ENCODE measurements around the gene ZSCAN30. TPM values are rescaled to one million over a fixed set of nuclear protein-coding genes. Genes with fewer than 3 reads are reported as not detected.
A peak's percentile ranks its signal among the peaks of the same experiment; 100 is the strongest.

ZSCAN30 gene
- total RNA-seq, 1 donor from 2014 or later = 13.3 TPM

GRCh38 chr18:35322486-35323458, 32.7 kb upstream of the ZSCAN30 start:
- intact Hi-C loops (cut with micrococcal nuclease) = no loop called here
- DNase-seq = no peak
- H3K4me1 ChIP-seq = no peaks in the 10 kb centered on the region
- H3K4me3 ChIP-seq = no peak overlapping the region
- no peaks in the 10 kb centered on the region for H3K27me3 ChIP-seq (ENCODE audit: low read depth)
- H3K36me3 ChIP-seq = no peaks in the 10 kb centered on the region
- no peak for TF ChIP-seq CTCF (IDR thresholded peaks at IDR 0.05; ENCODE audit: borderline replicate concordance)
- H3K9me3 ChIP-seq (replicated peaks) = peaks cover 6% of the 10 kb centered on the region
- no peak overlapping the region for H3K27ac ChIP-seq (replicated peaks)

GRCh38 chr18:35311496-35311895, 21.5 kb upstream of the ZSCAN30 start:
- Histone ChIP-seq H3K4me1 (peaks cover 4% of the 10 kb centered on the region), H3K4me3 (no peak overlapping the region), H3K27ac (replicated peaks) (peak overlapping the region; percentile 33), H3K36me3 (peaks cover 37% of the 10 kb centered on the region), H3K27me3 (ENCODE audit: low read depth) (no peaks in the 10 kb centered on the region), H3K9me3 (replicated peaks) (peaks cover 99% of the 10 kb centered on the region)
- intact Hi-C loops (cut with micrococcal nuclease) = no loop called here
- no peak for TF ChIP-seq CTCF (IDR thresholded peaks at IDR 0.05; ENCODE audit: borderline replicate concordance)
- DNase-seq = no peak

GRCh38 chr18:35306588-35307250, 16.7 kb upstream of the ZSCAN30 start:
- Histone ChIP-seq H3K27me3 (ENCODE audit: low read depth) (no peaks in the 10 kb centered on the region), H3K4me3 (no peak overlapping the region), H3K9me3 (replicated peaks) (peaks cover 100% of the 10 kb centered on the region), H3K36me3 (peaks cover 79% of the 10 kb centered on the region), H3K27ac (replicated peaks) (no peak overlapping the region), H3K4me1 (peaks cover 9% of the 10 kb centered on the region)
- TF ChIP-seq CTCF (IDR thresholded peaks at IDR 0.05; ENCODE audit: borderline replicate concordance) = no peak
- no peak for DNase-seq
- intact Hi-C loops (cut with micrococcal nuclease) = no loop called here

GRCh38 chr18:35303610-35304009, 13.6 kb upstream of the ZSCAN30 start:
- Histone ChIP-seq H3K27me3 (ENCODE audit: low read depth) (no peaks in the 10 kb centered on the region), H3K27ac (replicated peaks) (no peak overlapping the region), H3K4me3 (no peak overlapping the region), H3K9me3 (replicated peaks) (peaks cover 100% of the 10 kb centered on the region), H3K4me1 (peaks cover 13% of the 10 kb centered on the region), H3K36me3 (peaks cover 91% of the 10 kb centered on the region)
- no peak for TF ChIP-seq CTCF (IDR thresholded peaks at IDR 0.05; ENCODE audit: borderline replicate concordance)
- DNase-seq = no peak
- intact Hi-C loops (cut with micrococcal nuclease) = no loop called here

- intact Hi-C loops (cut with micrococcal nuclease) = no loop called here
- Histone ChIP-seq H3K36me3 (peaks cover 71% of the 10 kb centered on the region), H3K4me3 (no peak overlapping the region), H3K27me3 (ENCODE audit: low read depth) (no peaks in the 10 kb centered on the region), H3K27ac (replicated peaks) (peak overlapping the region; percentile 24), H3K4me1 (peaks cover 46% of the 10 kb centered on the region), H3K9me3 (replicated peaks) (peaks cover 27% of the 10 kb centered on the region)
- TF ChIP-seq CTCF (IDR thresholded peaks at IDR 0.05; ENCODE audit: borderline replicate concordance) = no peak
- DNase-seq = no peak
Observed at GRCh38 chr18:35296060-35296459, 6.0 kb upstream of the ZSCAN30 start.
